GM19239 (cell line): ENCODE measurements around the gene TMEM87B.
"Not testable (repeated sequence)": the region's sequence is repeated elsewhere in the genome, so short reads cannot be mapped to it uniquely, and the experiment has no call there.

Source experiments
- DNase-seq: peaks from one replicate; pipeline ENCODE4 v3.0.0; 2011; ENCODE audit warnings: low spot score; ENCODE audit not compliant: insufficient read length
- FAIRE-seq: peaks from 2 replicates; lab custom pipeline; 2011; peaks lifted over from hg19 to GRCh38; lab: Jason Lieb, UNC

Gene TMEM87B

DNA sequence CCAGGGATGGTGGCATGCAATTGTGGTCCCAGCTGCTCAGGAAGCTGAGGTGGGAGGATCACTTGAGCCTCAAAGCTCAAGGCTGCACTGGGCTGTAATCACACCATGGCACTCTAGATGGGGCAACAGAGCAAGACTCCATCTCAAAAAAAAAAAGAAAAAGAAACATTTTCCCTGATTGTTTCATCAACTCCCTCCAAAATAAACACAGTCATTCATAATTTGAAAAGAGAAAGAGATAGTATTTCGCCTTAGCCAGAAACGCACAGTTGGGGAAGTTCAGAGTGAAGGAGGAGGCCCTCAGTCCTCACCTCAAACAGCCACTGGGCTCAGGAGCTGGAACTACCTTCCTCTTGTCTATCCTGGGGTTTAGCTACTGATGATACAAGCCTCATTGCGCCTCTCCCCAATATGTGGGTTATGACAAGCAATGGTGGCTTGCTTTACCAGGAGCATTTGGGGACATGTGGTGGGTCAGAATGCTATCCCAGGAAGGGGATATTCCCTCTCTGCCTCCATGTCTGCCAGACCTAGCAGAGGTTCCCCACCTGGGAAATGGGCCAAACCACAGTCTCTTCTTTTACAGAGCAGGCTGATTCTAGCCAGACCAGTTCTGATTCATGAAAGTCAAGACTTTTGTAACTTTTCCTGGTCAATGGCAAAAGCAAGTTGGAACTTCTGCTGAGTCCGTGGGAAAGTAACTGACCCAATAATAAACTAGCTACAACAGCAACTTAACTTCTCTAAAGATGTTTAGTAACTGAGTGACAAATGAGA, 22.2 kb upstream of the TMEM87B start:
- FAIRE-seq (no peak), DNase-seq (no peak)

DNA sequence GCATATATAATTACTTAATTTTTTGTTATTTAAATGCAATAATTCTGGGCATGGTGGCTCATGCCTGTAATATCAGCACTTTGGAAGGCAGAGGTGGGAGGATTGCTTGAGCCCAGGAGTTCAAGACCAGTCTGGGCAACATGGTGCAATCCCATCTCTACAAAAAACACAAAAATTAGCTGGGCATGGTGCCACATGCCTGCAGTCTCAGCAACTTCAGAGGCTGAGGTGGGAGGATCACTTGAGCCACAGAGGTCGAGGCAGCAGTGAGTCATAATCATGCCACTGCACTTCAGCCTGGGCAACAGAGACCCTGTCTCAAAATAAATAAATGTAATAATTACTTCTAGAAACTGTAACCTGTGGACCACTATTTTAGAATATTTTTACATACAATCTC, 21.5 kb upstream of the TMEM87B start:
- DNase-seq (no peak), FAIRE-seq (no peak)

DNA sequence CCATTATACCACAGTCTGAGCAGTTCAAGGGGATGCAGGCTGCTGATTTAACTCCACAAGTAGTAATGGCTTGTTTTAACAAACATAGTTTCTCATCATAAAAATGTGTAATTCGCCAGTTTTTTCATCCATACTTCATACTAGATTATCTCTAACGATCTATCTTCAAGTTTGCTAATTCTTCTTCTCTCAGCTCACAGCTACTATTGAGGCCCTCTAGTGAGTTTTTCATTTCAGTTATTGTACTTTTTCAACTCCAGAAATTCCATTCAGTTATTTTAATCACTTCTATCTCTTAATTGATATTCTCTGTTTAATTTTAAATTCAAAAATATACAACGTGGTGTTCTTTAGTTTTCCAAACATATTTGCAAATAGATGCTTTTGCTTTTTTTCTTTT, 20.1 kb upstream of the TMEM87B start:
- DNase-seq (no peak), FAIRE-seq (no peak)

DNA sequence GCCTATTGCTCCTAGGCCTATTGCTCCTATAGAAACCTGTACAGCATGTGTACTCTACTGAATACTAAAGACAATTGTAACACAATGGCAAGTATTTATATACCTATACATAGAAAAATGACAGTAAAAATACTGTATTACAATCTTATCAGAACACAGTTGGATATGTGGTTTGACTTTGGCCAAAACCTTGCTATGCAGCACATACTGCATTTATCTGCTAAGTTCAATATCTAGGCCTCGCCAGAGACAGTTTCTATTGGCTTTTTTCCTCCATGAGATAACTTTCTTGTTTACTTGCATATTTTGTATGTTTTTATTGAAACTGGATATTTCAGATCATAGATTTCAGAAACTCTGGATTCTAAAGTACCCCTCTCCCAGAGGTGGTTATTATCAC, 19.3 kb upstream of the TMEM87B start:
- DNase-seq (no peak), FAIRE-seq (no peak)

DNA sequence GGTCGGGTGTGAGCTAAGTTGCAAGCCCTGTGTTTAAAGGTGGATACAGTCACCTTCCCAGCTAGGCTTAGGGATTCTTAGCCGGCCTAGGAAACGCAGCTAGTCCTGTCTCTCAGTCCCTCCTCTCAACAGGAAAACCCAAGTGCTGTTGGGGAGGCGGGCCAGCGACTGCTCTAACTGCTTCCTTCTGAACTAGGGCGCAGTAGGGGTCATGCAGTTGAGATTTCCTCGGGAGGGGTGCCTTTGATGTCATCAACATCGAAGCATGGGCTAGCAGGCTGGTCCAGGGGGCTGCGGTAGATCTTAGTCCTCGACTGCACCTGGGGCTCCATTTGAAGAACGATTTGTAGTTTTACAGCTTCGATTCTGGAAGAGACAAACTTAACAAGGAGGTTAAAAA, 15.5 kb upstream of the TMEM87B start:
- DNase-seq, FAIRE-seq: not testable (repeated sequence)

DNA sequence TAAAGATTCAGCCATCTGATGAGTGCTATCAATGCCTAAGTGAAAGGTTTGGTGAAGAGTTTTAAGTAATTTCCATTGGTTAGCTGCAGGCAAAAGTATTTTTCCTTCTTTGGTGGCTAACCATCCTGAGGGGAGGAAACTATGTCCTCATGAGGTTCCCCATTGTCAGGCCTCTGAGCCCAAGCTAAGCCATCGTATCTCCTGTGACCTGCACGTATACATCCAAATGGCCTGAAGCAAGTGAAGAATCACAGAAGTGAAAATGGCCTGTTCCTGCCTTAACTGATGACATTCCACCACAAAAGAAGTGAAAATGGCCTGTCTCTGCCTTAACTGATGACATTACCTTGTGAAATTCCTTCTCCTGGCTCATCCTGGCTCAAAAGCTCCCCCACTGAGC, 15.0 kb upstream of the TMEM87B start:
- FAIRE-seq, DNase-seq: not testable (repeated sequence)

DNA sequence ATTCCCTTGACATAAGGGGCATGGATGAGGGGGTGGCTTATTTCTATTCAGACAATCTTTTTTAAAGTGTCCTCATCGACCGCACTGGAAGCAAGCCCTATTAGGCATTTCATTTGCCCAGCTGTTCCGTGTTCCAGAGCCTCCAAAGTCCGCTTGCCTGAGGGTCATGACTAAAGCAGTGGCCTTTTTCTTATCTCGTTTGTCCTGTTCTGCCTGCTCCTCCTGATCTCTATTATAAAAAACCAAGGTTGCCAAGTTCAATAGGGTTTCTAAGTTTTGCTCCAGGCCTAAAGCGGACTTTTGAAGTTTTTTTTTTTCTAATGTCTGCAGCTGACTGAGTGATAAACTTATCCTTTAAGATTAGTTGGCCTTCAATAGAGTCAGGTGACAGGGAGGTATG, 13.6 kb upstream of the TMEM87B start:
- FAIRE-seq: not testable (repeated sequence)

DNA sequence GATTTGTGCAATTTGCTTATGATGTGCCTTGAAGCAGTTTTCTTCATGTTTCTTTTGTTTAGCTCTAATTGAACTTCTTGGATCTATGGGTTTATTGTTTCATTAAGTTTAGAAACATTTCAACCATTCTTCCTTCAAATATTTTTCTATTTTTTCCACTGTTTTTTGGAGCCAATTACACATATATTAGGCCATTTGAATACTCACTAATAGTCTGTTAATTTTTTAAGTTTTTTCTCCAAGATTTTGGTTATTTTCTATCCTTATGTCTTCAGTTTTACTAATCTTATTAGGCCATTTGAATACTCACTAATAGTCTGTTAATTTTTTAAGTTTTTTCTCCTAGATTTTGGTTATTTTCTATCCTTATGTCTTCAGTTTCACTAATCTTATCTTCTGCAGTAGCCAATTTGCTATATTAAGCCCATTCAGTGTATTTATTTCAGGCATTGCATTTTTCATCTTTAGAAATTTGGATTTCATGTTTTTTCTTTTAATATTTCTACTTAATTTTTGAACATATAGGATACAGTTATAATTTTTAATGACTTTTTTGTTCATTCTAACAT, 9.5 kb upstream of the TMEM87B start:
- FAIRE-seq (no peak), DNase-seq (no peak)

More for the DNA sequence above, 13.6 kb upstream of the TMEM87B start:
- not testable (repeated sequence) for DNase-seq

DNA sequence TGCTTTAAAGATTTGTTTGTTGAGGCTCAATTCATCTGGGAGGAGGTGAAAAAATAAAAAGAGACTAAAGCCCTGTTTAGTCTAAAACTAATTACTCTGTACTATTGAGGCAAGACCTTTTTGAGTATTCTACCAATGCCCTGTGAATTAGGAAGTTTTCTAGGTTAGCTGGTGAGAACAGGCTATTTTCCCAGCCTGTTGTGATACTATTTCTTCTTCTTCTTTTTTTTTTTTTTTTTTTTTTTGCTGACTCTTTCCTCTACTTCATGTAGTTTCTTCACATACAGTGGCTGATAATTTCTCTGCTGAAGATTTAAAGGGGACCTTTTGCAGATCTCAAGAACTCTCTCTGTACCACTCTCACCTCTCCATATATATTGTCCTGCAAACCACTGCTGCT, 8.8 kb upstream of the TMEM87B start:
- FAIRE-seq: no peak
- no peak for DNase-seq

DNA sequence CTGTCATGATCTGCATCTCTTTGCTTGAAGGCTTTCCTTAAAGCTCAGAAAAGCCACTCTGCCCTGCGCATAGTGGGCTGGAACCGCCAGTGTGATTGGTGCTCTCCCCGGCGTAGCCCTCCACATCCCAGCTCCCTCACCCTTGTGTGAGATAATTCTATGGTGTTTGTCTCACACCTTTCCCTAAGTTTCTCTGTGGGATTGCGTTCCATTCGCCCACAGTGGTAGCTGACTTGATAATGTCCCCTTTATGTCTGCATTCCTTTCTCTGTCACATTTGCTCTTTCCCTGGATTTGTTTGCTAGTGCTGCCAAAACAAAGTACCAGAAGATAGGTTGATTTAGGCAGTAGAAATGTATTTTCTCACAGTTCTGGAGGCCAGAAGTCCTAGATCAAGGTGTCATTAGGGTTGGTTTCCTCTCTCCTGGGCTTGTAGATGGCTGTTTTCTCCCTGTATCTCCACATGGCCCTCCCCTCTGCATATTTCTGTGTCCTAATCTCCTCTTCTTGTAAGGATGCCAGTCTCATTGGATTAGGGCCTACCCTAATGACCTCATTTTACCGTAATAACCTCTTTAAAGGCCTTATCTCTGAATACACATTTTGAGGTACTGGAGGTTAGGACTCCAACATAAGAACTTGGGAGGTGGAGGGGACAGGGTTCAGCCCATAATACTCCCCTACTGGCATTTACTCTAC, 7.4 kb upstream of the TMEM87B start:
- DNase-seq (no peak), FAIRE-seq (no peak)

DNA sequence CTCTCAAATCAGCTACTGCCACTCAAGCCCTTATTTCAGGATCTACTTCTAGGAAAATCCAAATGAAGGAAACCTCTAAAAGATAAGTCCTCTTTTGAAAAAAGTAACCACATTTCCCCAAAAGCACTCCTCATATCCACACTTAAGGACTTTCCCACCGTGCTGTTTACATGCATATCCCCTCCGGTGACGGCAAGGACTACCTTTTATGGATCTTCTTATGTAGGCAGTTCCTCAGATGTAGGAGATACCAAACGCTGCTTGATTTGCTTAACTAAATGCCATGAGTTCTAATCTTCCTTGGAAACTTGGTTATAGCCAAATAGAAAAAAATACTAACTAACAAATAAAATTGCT, 6.9 kb upstream of the TMEM87B start:
- no peak for FAIRE-seq
- DNase-seq: no peak

DNA sequence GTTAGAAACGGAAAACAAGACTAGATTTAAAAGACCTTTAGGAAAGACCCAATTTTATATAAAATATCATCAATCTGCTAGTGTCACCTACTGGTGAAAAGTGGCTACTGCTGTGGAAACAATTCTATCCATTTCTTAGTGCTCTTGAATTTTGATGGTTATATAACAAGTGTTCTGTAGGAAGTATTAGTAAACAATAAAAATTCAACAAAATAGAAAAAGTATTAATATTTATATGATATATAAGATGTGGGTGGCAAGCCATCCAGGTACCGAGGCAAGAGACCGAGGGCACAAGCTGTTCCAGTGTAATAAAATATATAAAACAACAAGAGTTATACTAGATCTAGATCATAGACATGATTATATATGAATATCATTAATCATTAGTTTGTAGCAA, 6.2 kb upstream of the TMEM87B start:
- FAIRE-seq: peak; percentile 26

DNA sequence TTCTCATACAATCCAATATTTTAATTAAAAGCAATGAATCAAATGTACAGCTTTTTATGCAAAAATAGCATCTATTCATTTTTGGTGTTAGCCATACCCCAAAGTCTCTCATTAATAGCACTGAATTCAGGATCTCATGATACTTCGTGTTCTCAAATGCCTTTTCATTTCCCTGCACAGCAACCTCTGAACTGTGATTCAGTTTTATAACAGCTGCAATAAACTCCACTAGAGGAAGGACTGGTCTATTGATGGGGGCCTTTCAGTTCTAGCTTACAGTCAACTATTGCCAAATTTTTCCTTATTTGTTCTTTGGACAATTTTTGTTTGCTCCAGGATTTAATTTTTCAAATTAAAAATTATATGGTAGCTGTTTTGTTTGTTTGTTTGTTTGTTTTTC, 4.8 kb upstream of the TMEM87B start:
- no peak for DNase-seq
- no peak for FAIRE-seq

More for the DNA sequence above, 6.2 kb upstream of the TMEM87B start:
- DNase-seq: no peak

DNA sequence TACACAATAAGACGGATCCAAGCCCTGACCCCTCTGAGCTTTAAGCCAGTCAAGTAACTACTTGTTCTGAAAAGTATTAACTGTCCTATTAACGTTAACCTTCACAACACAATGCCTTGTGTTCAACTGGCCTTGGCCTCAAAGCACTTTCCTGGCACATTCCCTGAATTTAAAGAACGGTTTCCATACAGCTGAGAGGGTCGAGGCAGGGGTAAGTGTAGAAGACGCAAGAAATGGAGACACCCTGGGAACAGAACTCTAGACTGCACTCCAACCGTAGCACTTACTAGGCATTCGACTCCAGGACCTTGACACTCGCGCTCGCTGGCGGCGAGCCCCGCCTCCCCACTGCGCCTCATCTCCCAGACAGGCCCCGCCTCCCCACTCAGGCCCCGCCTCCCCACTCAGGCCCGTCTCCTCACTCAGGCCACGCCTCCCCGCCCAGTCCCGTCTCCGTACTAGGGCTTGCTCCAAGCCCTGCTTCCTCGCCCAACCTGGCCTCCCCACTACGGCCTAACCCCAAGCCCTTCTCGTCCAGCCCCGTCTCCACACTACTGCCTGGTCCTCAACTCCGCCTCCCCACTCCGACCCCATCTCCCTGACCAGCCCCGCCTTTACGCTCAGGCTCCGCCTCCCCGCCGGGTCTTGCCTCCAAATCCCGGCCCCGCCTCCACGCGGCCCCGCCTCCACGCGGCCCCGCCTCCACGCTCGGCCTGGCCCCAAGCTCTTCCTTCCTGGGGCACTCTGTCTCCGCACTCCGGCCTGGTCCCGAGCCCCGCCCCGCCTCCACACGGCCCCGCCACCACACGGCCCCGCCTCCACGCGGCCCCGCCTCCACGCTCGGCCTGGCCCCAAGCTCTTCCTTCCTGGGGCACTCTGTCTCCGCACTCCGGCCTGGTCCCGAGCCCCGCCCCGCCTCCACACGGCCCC, 887 bp upstream of the TMEM87B start:
- DNase-seq (peak; percentile 54), FAIRE-seq (peak; percentile 93)

DNA sequence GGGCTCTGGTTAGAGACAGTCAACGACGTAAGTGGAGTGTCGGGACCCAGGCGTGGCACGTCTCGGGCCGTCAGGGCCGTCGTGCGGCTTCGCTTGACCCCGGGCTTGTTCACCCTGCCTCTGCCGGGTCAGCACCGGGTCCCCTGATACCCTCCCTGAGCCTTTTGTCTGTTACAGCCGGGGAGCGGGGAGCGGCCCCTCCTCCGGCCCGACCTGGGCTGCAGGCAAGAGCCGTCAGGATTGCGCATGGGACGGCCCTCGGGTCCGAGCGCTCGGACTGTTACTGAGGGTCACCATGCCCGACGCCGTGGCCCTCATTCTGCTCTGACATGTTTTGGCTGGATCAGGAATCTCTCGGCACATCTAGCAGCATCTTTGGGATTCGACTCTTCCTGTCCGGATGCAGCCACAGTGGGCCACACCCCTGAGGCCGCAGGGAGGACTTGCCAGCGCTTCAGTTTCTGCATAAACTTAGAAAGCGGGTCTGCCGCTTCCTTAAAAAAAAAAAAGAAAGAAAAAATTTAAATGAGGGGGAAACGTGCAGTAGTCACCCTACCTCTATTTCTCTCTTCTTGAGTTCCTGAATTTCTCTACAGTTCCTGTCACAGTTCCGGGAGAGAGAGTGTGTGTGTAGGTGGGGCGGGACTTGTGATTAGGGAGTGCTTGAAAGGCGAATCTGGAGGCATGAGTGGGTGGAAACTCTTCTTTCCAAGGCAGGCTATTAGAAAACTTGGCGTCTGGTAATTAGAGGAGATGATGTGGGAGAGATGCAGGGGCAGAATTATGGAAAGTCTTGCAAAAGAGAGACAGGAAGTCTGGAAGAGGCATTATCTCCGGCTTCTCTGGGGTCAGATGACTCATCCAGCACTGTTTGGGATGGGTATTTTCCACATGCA, 909 bp downstream of the TMEM87B start:
- no peak for DNase-seq
- FAIRE-seq: no peak

DNA sequence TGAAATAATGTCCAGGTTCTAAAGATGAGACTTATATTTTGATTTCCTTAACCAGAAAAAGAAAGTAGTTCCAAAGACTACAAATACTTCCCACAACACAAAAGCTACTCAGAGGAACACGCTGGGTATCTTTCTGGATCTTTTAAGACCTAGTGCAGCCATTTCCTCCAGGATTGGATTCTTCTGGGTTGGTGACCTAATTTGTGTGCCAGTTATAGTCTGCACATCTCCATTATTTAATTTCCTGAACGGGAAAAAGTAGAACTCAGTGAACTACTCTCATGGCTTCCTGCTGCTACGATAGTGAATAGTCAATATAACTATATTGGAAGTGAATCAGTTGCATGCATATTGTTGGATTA, 1.5 kb downstream of the TMEM87B start:
- no peak for FAIRE-seq
- no peak for DNase-seq

DNA sequence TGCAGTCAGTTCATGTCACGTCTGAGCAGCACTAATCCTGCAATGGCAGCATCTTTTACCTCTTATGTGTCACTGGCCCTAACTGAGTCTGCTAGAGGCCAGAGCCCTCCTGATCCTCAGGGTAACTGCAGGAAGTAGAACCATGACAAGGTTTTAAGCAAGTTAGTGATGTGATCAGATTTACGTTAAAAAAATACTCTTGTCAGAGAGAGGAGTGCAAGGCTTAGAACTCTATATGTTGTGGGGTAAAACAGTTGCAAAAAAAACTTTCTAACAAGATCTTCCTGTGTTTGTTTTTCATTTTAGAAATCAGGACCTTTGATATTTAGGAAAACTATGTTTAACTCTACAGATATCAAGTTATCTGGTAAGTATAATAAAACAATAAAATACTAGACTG, 4.6 kb downstream of the TMEM87B start:
- DNase-seq (no peak), FAIRE-seq (no peak)

DNA sequence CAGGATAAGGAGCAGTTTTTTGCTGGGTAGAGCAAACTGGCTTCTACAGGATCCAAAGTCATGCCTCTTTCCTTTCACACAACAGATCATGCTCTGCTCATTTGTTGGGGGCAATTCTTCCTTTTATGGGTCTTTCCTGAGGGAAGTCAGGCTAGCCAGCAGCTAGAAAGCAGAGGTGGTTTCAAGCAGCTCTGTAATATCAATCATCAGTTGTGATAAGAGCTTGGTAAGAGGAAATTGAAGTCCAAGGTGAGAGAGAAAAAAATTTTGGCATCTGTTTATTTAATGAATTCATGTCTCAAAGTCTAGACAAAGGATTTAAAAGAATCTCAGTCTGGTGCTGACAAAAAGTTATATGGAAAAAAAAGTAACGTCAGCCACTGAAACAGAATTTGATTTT, 6.2 kb downstream of the TMEM87B start:
- FAIRE-seq: no peak
- DNase-seq: no peak

DNA sequence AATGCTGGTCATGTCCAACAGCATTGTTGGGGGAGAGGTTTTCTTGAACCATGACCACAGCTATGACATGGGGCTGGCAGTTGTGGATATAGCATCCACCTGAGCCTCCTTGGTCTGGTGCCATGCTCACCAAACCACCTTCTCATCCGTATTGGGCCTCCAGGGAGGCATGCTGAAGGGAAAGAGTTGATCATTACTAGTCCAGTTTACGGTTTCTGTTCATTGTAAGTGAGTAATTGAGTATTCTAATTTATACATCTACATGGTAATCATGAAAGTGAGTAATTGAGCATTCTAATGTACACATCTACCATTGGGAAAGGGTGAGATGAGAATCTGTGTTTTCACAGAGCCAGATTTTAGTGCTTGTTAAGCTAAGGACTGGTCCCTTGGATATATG, 6.8 kb downstream of the TMEM87B start:
- FAIRE-seq (no peak), DNase-seq (no peak)

DNA sequence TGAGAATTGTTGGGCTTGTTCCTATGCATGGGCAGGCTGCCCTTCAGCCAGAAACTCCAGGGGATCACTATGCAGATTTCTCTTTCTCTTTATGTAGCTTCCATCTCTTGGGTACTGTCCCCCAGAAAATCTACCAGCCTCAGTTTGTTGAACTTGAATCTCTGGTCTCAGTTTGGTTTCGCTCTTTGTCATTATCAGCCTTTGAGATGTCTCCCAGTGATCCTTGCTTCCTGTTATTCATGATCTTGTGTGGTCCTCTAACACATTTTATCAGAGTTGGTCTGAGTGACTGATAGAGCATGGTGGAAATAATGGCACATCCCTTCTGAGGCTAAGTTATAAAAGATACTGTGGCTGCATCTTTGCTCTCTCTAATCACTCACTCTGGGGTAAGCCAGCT, 7.8 kb downstream of the TMEM87B start:
- FAIRE-seq: no peak
- DNase-seq: no peak
